ENCODE measurements around the gene STK17A.

STK17A gene

DNA sequence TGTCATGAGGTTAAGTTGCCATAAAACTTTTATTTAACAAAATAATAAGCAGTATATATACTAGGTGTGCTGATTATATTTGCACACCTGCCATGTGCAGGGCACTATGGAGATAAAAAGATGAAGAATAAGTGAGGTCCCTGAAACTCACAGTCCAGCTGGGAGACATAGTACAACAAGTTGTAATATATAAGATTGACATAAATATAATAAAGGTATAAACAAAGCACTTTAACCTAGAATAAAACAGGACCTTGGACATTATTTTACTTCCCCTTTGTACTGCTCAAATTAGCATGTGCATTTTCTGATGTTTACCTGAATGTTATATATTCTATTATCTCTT is 6.2 kb downstream of the STK17A start:
- Histone ChIP-seq H3K36me3 (ENCODE audit: insufficient read depth, low read length) (peaks cover 32% of the 10 kb centered on the region), H3K27ac (ENCODE audit: low read length) (no peak overlapping the region; the same call in 1 of the 2 replicates), H3K9me3 (ENCODE audit: insufficient read depth, low read length, severe bottlenecking) (no peaks in the 10 kb centered on the region), H3K4me1 (ENCODE audit: insufficient read depth, low read length) (peaks cover 84% of the 10 kb centered on the region), H2AFZ (ENCODE audit: low read depth, low read length) (no peak overlapping the region), H3K9ac (ENCODE audit: low read depth, low read length) (peak overlapping the region; percentile 17; the same call in 1 of the 2 replicates), H3K4me3 (ENCODE audit: low read depth in 1 of 2, low read length in 2 of 2) (peak overlapping the region in 1 of 2 experiments; percentile 33; a peak in 1 of 4 replicates), H3K27me3 (ENCODE audit: insufficient read depth, low read length, poor library complexity) (no peaks in the 10 kb centered on the region), H3K79me2 (ENCODE audit: insufficient read depth, low read length) (peaks cover 100% of the 10 kb centered on the region), H3K4me2 (ENCODE audit: insufficient read depth, low read length) (peak overlapping the region; percentile 71; the same call in 1 of the 2 replicates), H4K20me1 (ENCODE audit: insufficient read depth, low read length) (peaks cover 91% of the 10 kb centered on the region)
- ATAC-seq (ENCODE audit: insufficient read depth, low read depth) (no peak), DNase-seq (no peak)
- TF ChIP-seq, protein P1, sequence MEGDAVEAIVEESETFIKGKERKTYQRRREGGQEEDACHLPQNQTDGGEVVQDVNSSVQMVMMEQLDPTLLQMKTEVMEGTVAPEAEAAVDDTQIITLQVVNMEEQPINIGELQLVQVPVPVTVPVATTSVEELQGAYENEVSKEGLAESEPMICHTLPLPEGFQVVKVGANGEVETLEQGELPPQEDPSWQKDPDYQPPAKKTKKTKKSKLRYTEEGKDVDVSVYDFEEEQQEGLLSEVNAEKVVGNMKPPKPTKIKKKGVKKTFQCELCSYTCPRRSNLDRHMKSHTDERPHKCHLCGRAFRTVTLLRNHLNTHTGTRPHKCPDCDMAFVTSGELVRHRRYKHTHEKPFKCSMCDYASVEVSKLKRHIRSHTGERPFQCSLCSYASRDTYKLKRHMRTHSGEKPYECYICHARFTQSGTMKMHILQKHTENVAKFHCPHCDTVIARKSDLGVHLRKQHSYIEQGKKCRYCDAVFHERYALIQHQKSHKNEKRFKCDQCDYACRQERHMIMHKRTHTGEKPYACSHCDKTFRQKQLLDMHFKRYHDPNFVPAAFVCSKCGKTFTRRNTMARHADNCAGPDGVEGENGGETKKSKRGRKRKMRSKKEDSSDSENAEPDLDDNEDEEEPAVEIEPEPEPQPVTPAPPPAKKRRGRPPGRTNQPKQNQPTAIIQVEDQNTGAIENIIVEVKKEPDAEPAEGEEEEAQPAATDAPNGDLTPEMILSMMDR (IDR thresholded peaks at IDR 0.05; ENCODE audit: borderline replicate concordance, extremely low read depth, low read length, poor library complexity, severe bottlenecking) = no peak
- TF ChIP-seq EZH2 (IDR thresholded peaks at IDR 0.05; ENCODE audit: borderline replicate concordance, low read depth, low read length, severe bottlenecking) = no peak

DNA sequence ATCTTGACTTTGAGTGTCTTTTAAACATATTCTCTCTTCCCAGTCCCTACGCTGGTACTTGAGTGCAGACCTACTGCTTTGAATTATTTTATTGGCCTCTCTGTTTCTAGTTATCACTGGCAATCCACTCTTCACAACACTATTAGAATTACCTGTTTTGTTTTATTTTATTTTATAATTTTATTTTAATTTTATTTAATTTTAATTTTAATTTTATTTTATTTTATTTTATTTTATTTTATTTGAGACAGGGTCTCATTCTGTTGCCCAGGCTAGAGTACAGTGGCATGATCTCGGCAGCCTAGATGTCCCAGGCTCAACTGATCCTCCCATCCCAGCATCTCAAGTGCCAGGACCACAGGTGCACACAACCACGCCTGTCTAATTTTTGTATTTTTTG is 6.8 kb downstream of the STK17A start:
- peaks cover 100% of the 10 kb centered on the region for H3K79me2 ChIP-seq (ENCODE audit: insufficient read depth, low read length)
- H3K9ac ChIP-seq (ENCODE audit: low read depth, low read length) = no peak overlapping the region
- H3K27me3 ChIP-seq (ENCODE audit: insufficient read depth, low read length, poor library complexity) = no peaks in the 10 kb centered on the region
- peak overlapping the region; percentile 71; the same call in 1 of the 2 replicates for H3K4me2 ChIP-seq (ENCODE audit: insufficient read depth, low read length)
- H3K27ac ChIP-seq (ENCODE audit: low read length) = peak overlapping the region; percentile 6; the same call in 1 of the 2 replicates
- DNase-seq (no peak), ATAC-seq (ENCODE audit: insufficient read depth, low read depth) (no peak)
- peaks cover 90% of the 10 kb centered on the region for H3K4me1 ChIP-seq (ENCODE audit: insufficient read depth, low read length)
- peaks cover 38% of the 10 kb centered on the region for H3K36me3 ChIP-seq (ENCODE audit: insufficient read depth, low read length)
- H4K20me1 ChIP-seq (ENCODE audit: insufficient read depth, low read length) = peaks cover 91% of the 10 kb centered on the region
- no peak for TF ChIP-seq EZH2 (IDR thresholded peaks at IDR 0.05; ENCODE audit: borderline replicate concordance, low read depth, low read length, severe bottlenecking)
- TF ChIP-seq, protein P1 (IDR thresholded peaks at IDR 0.05; ENCODE audit: borderline replicate concordance, extremely low read depth, low read length, poor library complexity, severe bottlenecking) = no peak
- H3K4me3 ChIP-seq (ENCODE audit: low read depth in 1 of 2, low read length in 2 of 2) = peak overlapping the region in 1 of 2 experiments; percentile 12; a peak in 1 of 4 replicates
- H3K9me3 ChIP-seq (ENCODE audit: insufficient read depth, low read length, severe bottlenecking) = no peaks in the 10 kb centered on the region
- no peak overlapping the region for H2AFZ ChIP-seq (ENCODE audit: low read depth, low read length)

DNA sequence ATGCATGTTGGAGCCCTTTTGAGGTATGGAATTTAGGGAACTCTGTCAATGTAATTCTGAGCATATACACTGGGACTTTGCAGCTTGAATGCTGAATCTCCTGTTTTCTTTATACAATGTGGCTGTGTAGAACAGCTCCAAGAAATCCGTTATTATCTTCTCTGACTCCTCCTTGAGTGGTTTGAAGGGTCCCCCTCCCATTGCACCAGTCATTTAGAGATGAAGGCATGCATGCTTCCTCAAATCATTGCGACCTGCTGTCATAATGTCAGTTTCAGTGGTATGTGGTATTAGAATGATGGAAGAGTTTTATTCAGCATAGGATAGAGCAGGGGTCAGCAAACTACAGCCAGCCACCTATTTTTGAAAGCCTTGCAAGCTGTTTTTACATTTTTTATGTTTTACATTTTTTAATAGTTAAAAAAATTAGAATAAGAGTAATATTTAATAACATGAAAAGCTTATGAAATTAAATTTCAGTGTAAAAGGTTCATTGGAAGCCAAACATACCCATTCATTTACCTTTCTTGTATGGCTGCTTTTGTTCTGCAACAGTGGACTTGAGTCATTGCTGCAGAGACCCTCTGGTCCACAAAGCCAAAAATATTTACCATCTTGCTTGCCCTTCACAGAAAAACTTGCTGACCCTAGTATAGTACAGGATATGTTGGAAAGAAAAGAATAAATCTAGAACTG is 8.1 kb downstream of the STK17A start:
- peaks cover 91% of the 10 kb centered on the region for H4K20me1 ChIP-seq (ENCODE audit: insufficient read depth, low read length)
- peak; percentile 10; the same call in 1 of the 3 replicates for ATAC-seq (ENCODE audit: insufficient read depth, low read depth)

More for the DNA sequence above, 8.1 kb downstream of the STK17A start:
- no peak for DNase-seq
- Histone ChIP-seq H2AFZ (ENCODE audit: low read depth, low read length) (no peak overlapping the region), H3K9ac (ENCODE audit: low read depth, low read length) (no peak overlapping the region), H3K79me2 (ENCODE audit: insufficient read depth, low read length) (peaks cover 100% of the 10 kb centered on the region), H3K27ac (ENCODE audit: low read length) (no peak overlapping the region), H3K27me3 (ENCODE audit: insufficient read depth, low read length, poor library complexity) (no peaks in the 10 kb centered on the region), H3K4me1 (ENCODE audit: insufficient read depth, low read length) (peaks cover 80% of the 10 kb centered on the region), H3K4me3 (ENCODE audit: low read depth in 1 of 2, low read length in 2 of 2) (no peak overlapping the region), H3K9me3 (ENCODE audit: insufficient read depth, low read length, severe bottlenecking) (no peaks in the 10 kb centered on the region), H3K4me2 (ENCODE audit: insufficient read depth, low read length) (peak overlapping the region; percentile 33; the same call in 1 of the 2 replicates), H3K36me3 (ENCODE audit: insufficient read depth, low read length) (peaks cover 46% of the 10 kb centered on the region)
- no peak for TF ChIP-seq EZH2 (IDR thresholded peaks at IDR 0.05; ENCODE audit: borderline replicate concordance, low read depth, low read length, severe bottlenecking)
- TF ChIP-seq, protein P1 (IDR thresholded peaks at IDR 0.05; ENCODE audit: borderline replicate concordance, extremely low read depth, low read length, poor library complexity, severe bottlenecking) = no peak
